GM13976 (cell line): Measurements from ENCODE around the gene ZFP62.
"Not testable (repeated sequence)": the region's sequence is repeated elsewhere in the genome, so short reads cannot be mapped to it uniquely, and the experiment has no call there.

Experiments used
- DNase-seq: peaks from one replicate; pipeline ENCODE4 v3.0.0; 2012; ENCODE audit warnings: low spot score
- CTCF ChIP-seq: IDR thresholded peaks from 2 replicates; pipeline ENCODE4 v1.5.1; 2012; ENCODE audit warnings: borderline replicate concordance, mild to moderate bottlenecking; ENCODE audit not compliant: insufficient read depth; ENCODE audit errors: extremely low read depth, missing control alignments, control extremely low read depth
- in situ Hi-C: fragments of 300-500 bp; cut with MboI; formaldehyde crosslinking; loops from one replicate; pipeline ENCODE4 v1.12.0; 2022; ENCODE audit warnings: low sequenced_read_pairs, mixed read lengths, inconsistent platforms; ENCODE audit not compliant: unreplicated experiment

ZFP62 gene

GRCh38 chr5:180901319-180902009 lies 40.4 kb upstream of the ZFP62 start:
- TF ChIP-seq CTCF: no peak
- no peak for DNase-seq
- in situ Hi-C loops: no loop called here

- no peak for TF ChIP-seq CTCF
- in situ Hi-C loops: no loop called here
- no peak for DNase-seq
Observed at GRCh38 chr5:180900178-180900577, 39.1 kb upstream of the ZFP62 start.

- DNase-seq: no peak
- in situ Hi-C loops: no loop called here
- no peak for TF ChIP-seq CTCF
Observed at GRCh38 chr5:180898621-180899246, 37.7 kb upstream of the ZFP62 start, which contains the start of gene BTNL8. BTNL8 (plus strand) TSS chr5:180899159; CDS start chr5:180899311, 152 bp downstream.

GRCh38 chr5:180895330-180895729 lies 34.3 kb upstream of the ZFP62 start:
- in situ Hi-C loops, DNase-seq: not testable (repeated sequence)

GRCh38 chr5:180889381-180889780 lies 28.3 kb upstream of the ZFP62 start:
- DNase-seq: no peak
- in situ Hi-C loops: no loop called here
- no peak for TF ChIP-seq CTCF

GRCh38 chr5:180885845-180886529 lies 24.9 kb upstream of the ZFP62 start:
- in situ Hi-C loops, DNase-seq: not testable (repeated sequence)

GRCh38 chr5:180875860-180876426 lies 14.9 kb upstream of the ZFP62 start:
- in situ Hi-C loops: loop anchor here (10.0 kb wide), 1 partner anchor 279 kb away; no protein-coding TSS in a partner anchor
- DNase-seq: no peak

More at GRCh38 chr5:180875860-180876426, 14.9 kb upstream of the ZFP62 start:
- no peak for TF ChIP-seq CTCF
